Upper lobe of right lung (tissue), 1 donor: ENCODE data around the gene ATOX1. TPM values are rescaled to one million over a fixed set of nuclear protein-coding genes. Genes with fewer than 3 reads are reported as not detected.
"Not testable (repeated sequence)": the region's sequence is repeated elsewhere in the genome, so short reads cannot be mapped to it uniquely, and the experiment has no call there.

Experiments used
- ATAC-seq: fragments of 200-7000 bp; cut with Tn5 transposase; one replicate; pipeline ENCODE4 v1.9.1; 2020; ENCODE audit warnings: mild to moderate bottlenecking, moderate library complexity
- DNase-seq: peaks from one replicate; pipeline ENCODE4 v3.0.0-alpha.2; 2020
- H3K27ac ChIP-seq: fragments of 200-600 bp; one replicate; pipeline ENCODE4 v1.8.0; 2022
- H3K27me3 ChIP-seq: fragments of 200-600 bp; one replicate; pipeline ENCODE4 v1.8.0; 2022; ENCODE audit warnings: mild to moderate bottlenecking
- H3K36me3 ChIP-seq: fragments of 200-600 bp; one replicate; pipeline ENCODE4 v1.8.0; 2022
- H3K4me1 ChIP-seq: fragments of 200-600 bp; one replicate; pipeline ENCODE4 v1.8.0; 2022
- H3K4me3 ChIP-seq: fragments of 200-600 bp; one replicate; pipeline ENCODE4 v1.8.0; 2022; ENCODE audit warnings: mild to moderate bottlenecking
- H3K9me3 ChIP-seq: fragments of 200-600 bp; one replicate; pipeline ENCODE4 v1.8.0; 2022
- intact Hi-C: fragments of 100-400 bp; cut with DNase I; formaldehyde crosslinking; loops from one replicate; pipeline ENCODE4 v1.11.0; 2022
- total RNA-seq: library from RNA; stranded (reverse); fragmentation: NEBNext Ultra II Directional; extraction: Animal tissue kit (Norgen Biotek cat#: 25700); gene quantifications from one replicate; pipeline ENCODE4 v1.2.1, GENCODE V29; 2021
- TF ChIP-seq, protein P1 (sequence below): fragments of 200-600 bp; IDR thresholded peaks from one replicate; pipeline ENCODE4 v1.8.0; 2022; ENCODE audit warnings: antibody characterized with exemption
- donor health status: DM: no; HTN: yes; CAD: no; lungs with severe emphysema.

Gene ATOX1
- total RNA-seq, 1 donor from 2014 or later = 62.4 TPM

DNA sequence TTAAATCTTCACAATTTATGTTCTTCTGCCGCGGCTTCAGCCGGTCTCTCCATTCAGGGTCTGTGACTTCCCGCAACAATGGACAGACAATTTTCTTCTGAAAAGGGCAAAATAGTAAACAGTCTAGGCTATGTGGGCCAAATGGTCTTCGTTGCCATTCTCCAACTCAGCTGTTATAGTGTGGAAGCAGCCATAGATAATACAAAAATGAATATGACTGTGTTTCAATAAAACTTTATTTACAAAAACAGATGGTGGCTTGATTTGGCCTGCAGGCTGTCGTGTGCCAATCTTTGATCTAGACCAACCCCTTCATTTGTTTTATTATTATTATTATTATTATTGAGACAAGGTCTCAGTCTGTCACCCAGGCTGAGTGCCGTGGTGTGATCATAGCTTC, 28.1 kb downstream of the ATOX1 start:
- no peaks in the 10 kb centered on the region for H3K9me3 ChIP-seq
- H3K27me3 ChIP-seq = no peaks in the 10 kb centered on the region
- ATAC-seq (no peak), DNase-seq (no peak)
- no peaks in the 10 kb centered on the region for H3K4me1 ChIP-seq
- no peak overlapping the region for H3K27ac ChIP-seq
- intact Hi-C loops = no loop called here
- no peak overlapping the region for H3K4me3 ChIP-seq
- H3K36me3 ChIP-seq = no peaks in the 10 kb centered on the region
- TF ChIP-seq, protein P1, sequence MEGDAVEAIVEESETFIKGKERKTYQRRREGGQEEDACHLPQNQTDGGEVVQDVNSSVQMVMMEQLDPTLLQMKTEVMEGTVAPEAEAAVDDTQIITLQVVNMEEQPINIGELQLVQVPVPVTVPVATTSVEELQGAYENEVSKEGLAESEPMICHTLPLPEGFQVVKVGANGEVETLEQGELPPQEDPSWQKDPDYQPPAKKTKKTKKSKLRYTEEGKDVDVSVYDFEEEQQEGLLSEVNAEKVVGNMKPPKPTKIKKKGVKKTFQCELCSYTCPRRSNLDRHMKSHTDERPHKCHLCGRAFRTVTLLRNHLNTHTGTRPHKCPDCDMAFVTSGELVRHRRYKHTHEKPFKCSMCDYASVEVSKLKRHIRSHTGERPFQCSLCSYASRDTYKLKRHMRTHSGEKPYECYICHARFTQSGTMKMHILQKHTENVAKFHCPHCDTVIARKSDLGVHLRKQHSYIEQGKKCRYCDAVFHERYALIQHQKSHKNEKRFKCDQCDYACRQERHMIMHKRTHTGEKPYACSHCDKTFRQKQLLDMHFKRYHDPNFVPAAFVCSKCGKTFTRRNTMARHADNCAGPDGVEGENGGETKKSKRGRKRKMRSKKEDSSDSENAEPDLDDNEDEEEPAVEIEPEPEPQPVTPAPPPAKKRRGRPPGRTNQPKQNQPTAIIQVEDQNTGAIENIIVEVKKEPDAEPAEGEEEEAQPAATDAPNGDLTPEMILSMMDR = no peak

DNA sequence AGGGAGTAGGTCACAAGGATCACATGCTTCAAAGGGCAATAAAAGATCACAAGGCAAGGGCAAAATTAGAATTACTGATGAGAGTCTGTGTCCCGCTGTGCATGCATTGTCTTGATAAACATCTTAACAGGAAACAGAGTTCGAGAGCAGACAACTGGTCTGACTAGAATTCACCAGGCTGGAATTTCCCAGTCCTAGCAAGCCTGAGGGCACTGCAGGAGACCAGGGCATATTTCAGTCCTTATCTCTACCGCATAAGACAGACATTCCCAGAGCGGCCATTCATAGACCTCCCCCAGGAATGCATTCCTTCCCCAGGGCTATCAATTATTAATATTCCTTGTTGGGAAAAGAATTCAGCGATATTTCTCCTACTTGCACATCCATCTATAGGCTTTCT, 28.8 kb downstream of the ATOX1 start:
- H3K4me3 ChIP-seq, H3K27me3 ChIP-seq, intact Hi-C loops, DNase-seq, ATAC-seq, H3K27ac ChIP-seq, H3K9me3 ChIP-seq, H3K4me1 ChIP-seq, H3K36me3 ChIP-seq: not testable (repeated sequence)

DNA sequence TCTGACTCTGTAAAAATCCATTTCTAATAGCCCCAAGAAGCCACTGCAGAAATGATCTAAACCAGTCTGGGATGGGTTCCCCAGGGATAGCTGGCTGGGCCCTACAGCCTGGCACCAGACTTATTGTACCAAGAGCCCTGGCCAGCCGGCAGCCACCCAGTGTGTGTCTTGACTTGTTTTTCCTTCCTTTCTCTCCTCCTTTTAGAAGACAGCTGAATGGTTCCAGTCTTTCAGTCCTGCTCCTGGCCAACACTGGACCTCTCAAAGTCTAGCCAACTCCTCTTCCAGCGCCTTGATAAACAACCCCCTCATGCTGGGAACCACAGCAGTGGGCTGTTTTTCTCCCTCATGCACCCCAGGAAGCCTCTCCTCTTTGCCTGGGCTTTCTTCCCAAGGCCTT, 34.1 kb downstream of the ATOX1 start:
- Histone ChIP-seq H3K4me3 (no peak overlapping the region), H3K27me3 (no peaks in the 10 kb centered on the region), H3K36me3 (no peaks in the 10 kb centered on the region), H3K27ac (no peak overlapping the region), H3K4me1 (peaks cover 11% of the 10 kb centered on the region), H3K9me3 (no peaks in the 10 kb centered on the region)
- intact Hi-C loops = no loop called here
- TF ChIP-seq, protein P1 = no peak
- DNase-seq (no peak), ATAC-seq (no peak)

DNA sequence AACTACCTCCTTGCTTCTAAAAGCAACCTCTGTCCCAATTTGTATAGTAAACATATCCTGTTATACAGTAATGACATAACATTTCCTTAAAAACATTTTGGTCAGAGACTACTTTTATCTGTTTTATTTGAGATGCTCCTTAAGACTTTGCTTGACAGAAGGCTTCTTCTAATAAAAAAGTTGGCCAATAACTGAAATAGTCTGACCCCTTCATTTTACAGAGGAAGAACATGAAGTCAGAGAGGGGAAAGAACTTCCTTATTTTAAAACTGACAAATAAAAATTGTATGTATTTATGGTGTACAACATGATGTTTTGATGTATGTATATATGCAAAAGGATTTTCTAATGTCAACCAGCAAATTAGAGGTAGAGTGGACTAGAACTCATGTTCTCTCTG, 35.9 kb downstream of the ATOX1 start:
- intact Hi-C loops = no loop called here
- TF ChIP-seq, protein P1 = no peak

DNA sequence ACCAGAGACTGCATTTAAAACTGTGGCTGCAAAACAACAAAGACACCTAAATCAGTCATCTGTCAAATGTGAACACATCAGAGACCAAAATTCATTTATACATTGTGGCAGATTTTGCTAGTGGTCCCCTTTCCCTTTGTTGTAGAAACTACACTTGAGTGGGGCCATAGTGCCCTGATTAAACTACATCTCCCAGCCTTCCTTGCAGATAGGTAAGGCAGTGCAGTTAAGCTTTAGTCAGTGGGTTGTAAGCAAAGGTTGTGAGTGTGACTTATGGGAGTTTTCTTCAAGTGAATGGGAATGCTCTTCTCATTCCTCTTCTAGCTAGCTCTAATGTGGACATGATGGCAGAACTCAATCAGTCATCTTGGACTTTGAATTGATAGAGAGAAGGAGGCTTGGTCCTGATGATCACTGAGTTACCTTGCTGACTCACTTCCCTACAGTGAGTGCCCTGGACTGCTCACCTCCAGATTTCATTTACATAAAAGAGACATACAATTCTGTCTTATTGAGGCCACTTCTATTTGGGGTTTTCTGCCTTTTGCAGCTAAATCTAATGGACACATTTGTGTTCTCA, 36.5 kb downstream of the ATOX1 start:
- TF ChIP-seq, protein P1 = no peak
- Histone ChIP-seq H3K4me1 (peaks cover 30% of the 10 kb centered on the region), H3K9me3 (no peaks in the 10 kb centered on the region), H3K27me3 (no peaks in the 10 kb centered on the region), H3K36me3 (no peaks in the 10 kb centered on the region), H3K4me3 (no peak overlapping the region), H3K27ac (no peak overlapping the region)
- intact Hi-C loops = no loop called here
- no peak for ATAC-seq
- DNase-seq = no peak

More for the DNA sequence above, 35.9 kb downstream of the ATOX1 start:
- no peak overlapping the region for H3K27ac ChIP-seq
- H3K4me1 ChIP-seq = peaks cover 30% of the 10 kb centered on the region
- ATAC-seq = no peak
- H3K4me3 ChIP-seq = no peak overlapping the region
- no peaks in the 10 kb centered on the region for H3K27me3 ChIP-seq
- DNase-seq = no peak
- H3K36me3 ChIP-seq = no peaks in the 10 kb centered on the region
- H3K9me3 ChIP-seq = no peaks in the 10 kb centered on the region

DNA sequence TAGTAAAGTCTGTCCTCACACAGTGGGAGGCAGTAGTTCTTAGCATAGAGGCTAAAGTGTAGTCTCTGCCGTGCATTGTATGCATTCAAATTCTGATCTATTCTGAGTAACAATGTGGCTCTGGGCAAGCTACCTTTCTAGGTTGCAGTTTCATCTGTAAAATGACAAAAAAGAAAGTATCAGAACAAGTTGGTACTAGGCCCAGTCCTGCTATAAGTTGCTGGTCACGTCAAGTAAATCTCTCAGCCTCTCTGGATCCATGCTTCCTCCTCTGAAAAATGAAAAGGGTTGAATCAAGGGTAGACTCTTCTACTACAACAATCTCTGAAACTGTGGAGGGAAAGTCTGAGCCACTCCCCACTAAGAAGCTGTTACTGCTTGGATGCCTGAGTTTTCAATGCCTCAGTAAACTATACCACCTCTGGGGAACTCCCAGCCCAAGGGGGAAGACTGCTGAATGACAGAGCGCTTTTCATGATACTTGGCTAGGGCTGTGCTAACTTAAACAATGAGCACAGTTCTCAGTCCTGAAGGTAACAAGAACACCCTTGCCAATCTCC, 37.3 kb downstream of the ATOX1 start:
- Histone ChIP-seq H3K9me3 (no peaks in the 10 kb centered on the region), H3K27me3 (no peaks in the 10 kb centered on the region), H3K4me1 (peaks cover 30% of the 10 kb centered on the region), H3K27ac (no peak overlapping the region), H3K36me3 (no peaks in the 10 kb centered on the region), H3K4me3 (no peak overlapping the region)
- TF ChIP-seq, protein P1 = no peak
- peak; percentile 7 for ATAC-seq
- DNase-seq = no peak
- intact Hi-C loops = no loop called here
